NT2/D1 (cell line): ENCODE results near the gene KREMEN1.

Source experiments
- SUZ12 ChIP-seq: IDR thresholded peaks from 2 replicates; pipeline ENCODE4 v1.6.1; 2011; ENCODE audit not compliant: insufficient read length, insufficient read depth; ENCODE audit errors: extremely low read depth
- YY1 ChIP-seq: IDR thresholded peaks from 2 replicates; pipeline ENCODE4 v1.6.1; 2011; ENCODE audit not compliant: insufficient read length, insufficient read depth
- ZNF274 ChIP-seq: IDR thresholded peaks from 2 replicates; pipeline ENCODE4 v1.6.1; 2011; ENCODE audit warnings: mild to moderate bottlenecking, low read depth, low read length

- TF ChIP-seq ZNF274 (no peak), YY1 (no peak), SUZ12 (no peak)
Measured at GRCh38 chr22:29133603-29134133, 60.8 kb downstream of the KREMEN1 start.
